K562 (cell line): Measurements from ENCODE around the gene SEMA5A. TPM values are rescaled to one million over a fixed set of nuclear protein-coding genes. Genes with fewer than 3 reads are reported as not detected.

Source experiments
- ATAC-seq: fragments of 200-7000 bp; cut with Tn5 transposase; 3 replicates; pipeline ENCODE4 v1.9.1; 2020; ENCODE audit warnings: moderate library complexity
- BruUV-seq: library from RNA; stranded (reverse); fragments of 400-500 nt; replicated peaks from 2 replicates; lab custom pipeline; 2021; lab: Mats Ljungman, UMichigan
- CTCF ChIA-PET: fragments of 300-600 bp; formaldehyde crosslinking; extraction: SDS; loops from one replicate; lab custom pipeline; 2021; ENCODE audit warnings: low intra/inter-chr PET ratio; lab: Yijun Ruan, JAX
- POLR2A ChIA-PET: fragments of 300-600, 350-650 bp; sonication (Branson Sonifier 250); formaldehyde crosslinking; extraction: SDS; loops from one replicate; lab custom pipeline; 2021; ENCODE audit warnings: antibody characterized with exemption, inconsistent platforms; lab: Yijun Ruan, JAX
- DNase-seq, 4 experiments: peaks; one replicate each; pipeline versions ENCODE4 v3.0.0 to v3.0.0-alpha.2; 2011 to 2018; ENCODE audit warnings: low spot score in 3 of 4, mixed read lengths in 3 of 4; ENCODE audit errors: extremely low read depth in 1 of 4
- FAIRE-seq: peaks from 2 replicates; lab custom pipeline; 2011; peaks lifted over from hg19 to GRCh38; lab: Jason Lieb, UNC
- H2AFZ ChIP-seq: 2 replicates; pipeline ENCODE4 v1.6.0; 2011; ENCODE audit warnings: low read depth, low read length, control low read depth, inconsistent platforms
- H3K27ac ChIP-seq: fragments of 200-600 bp; 3 replicates; pipeline ENCODE4 v1.8.0; 2011; ENCODE audit warnings: low read depth, mild to moderate bottlenecking, control low read depth, inconsistent platforms, low read length, moderate library complexity, mixed read lengths; ENCODE audit errors: extremely low read depth
- H3K27me3 ChIP-seq, 2 experiments: fragments of 300-600 bp in 1 of 2; 2 replicates in 1 of 2; 3 replicates in 1 of 2; pipeline versions ENCODE4 v1.6.0 to v1.8.0; 2011; ENCODE audit warnings: inconsistent platforms in 2 of 2, low read length in 2 of 2, mild to moderate bottlenecking in 1 of 2, mixed read lengths in 1 of 2, moderate library complexity in 1 of 2; ENCODE audit not compliant: control insufficient read depth in 2 of 2, insufficient read depth in 2 of 2
- H3K36me3 ChIP-seq: fragments of 300-600 bp; 3 replicates; pipeline ENCODE4 v1.8.0; 2011; ENCODE audit warnings: mild to moderate bottlenecking, low read length, inconsistent platforms; ENCODE audit not compliant: control insufficient read depth, insufficient read depth
- H3K4me1 ChIP-seq, 2 experiments: fragments of 200-600 bp in 1 of 2; replicated peaks in 1 of 2; 2 replicates in 1 of 2; 3 replicates in 1 of 2; pipeline versions ENCODE4 v1.5.1 to v1.8.0; 2011; ENCODE audit warnings: inconsistent platforms in 2 of 2, low read length in 2 of 2, mild to moderate bottlenecking in 1 of 2, mixed read lengths in 1 of 2, moderate library complexity in 1 of 2; ENCODE audit not compliant: control insufficient read depth in 2 of 2, insufficient read depth in 2 of 2
- H3K4me2 ChIP-seq: 2 replicates; pipeline ENCODE4 v1.6.1; 2011; ENCODE audit warnings: low read length, control low read depth, inconsistent platforms, mixed read lengths; ENCODE audit not compliant: insufficient read depth
- H3K4me3 ChIP-seq: fragments of 200-600 bp; sonication (generic), shearing (Covaris generic); 2 replicates; pipeline ENCODE4 v1.5.1; 2016; ENCODE audit warnings: control low read depth, inconsistent platforms
- H3K79me2 ChIP-seq: fragments of 200-600 bp; 3 replicates; pipeline ENCODE4 v1.8.0; 2011; ENCODE audit warnings: low read length, inconsistent platforms; ENCODE audit not compliant: control insufficient read depth, insufficient read depth
- H3K9ac ChIP-seq, 2 experiments: 2 replicates each; pipeline versions ENCODE4 v1.6.0 to v1.6.1; 2011; ENCODE audit warnings: low read depth in 2 of 2, low read length in 2 of 2, control low read depth in 1 of 2, inconsistent platforms in 1 of 2, mild to moderate bottlenecking in 1 of 2, mixed read lengths in 1 of 2; ENCODE audit not compliant: insufficient read depth in 1 of 2
- H3K9me1 ChIP-seq: one replicate; pipeline ENCODE4 v1.6.0; 2011; ENCODE audit warnings: inconsistent platforms, mild to moderate bottlenecking, low read length, moderate library complexity; ENCODE audit not compliant: control insufficient read depth, insufficient read depth
- H3K9me3 ChIP-seq: replicated peaks from 2 replicates; pipeline ENCODE4 v1.5.1; 2011; ENCODE audit warnings: low read depth, low read length, inconsistent platforms; ENCODE audit not compliant: control insufficient read depth, insufficient read depth
- H4K20me1 ChIP-seq: replicated peaks from 2 replicates; pipeline ENCODE4 v1.6.1; 2011; ENCODE audit warnings: low read length, inconsistent platforms, mixed read lengths; ENCODE audit not compliant: control insufficient read depth, insufficient read depth
- FOXA3 ChIP-seq, 2 experiments: fragments of 450-650 bp in 1 of 2; sonication (generic) in 1 of 2; formaldehyde crosslinking; IDR thresholded peaks in 1 of 2; conservative IDR thresholded peaks in 1 of 2; 2 replicates each; pipeline versions ENCODE4 v1.4.0 to v1.8.0; 2020 to 2022; ENCODE audit warnings: mild to moderate bottlenecking in 2 of 2, missing genetic modification reagents in 1 of 2
- GTF3C2 ChIP-seq: IDR thresholded peaks from 3 replicates; pipeline ENCODE4 v1.6.1; 2011; ENCODE audit warnings: borderline replicate concordance, mild to moderate bottlenecking, moderate library complexity; ENCODE audit not compliant: insufficient read length; ENCODE audit errors: extremely low read depth
- MTA3 ChIP-seq: fragments of 450-650 bp; formaldehyde crosslinking; IDR thresholded peaks from 2 replicates; pipeline ENCODE4 v1.6.1; 2017; ENCODE audit warnings: mild to moderate bottlenecking, borderline replicate concordance
- PHTF2 ChIP-seq: fragments of 250-450 bp; sonication (Bioruptor Pico); IDR thresholded peaks from 2 replicates; pipeline ENCODE4 v1.5.0; 2021; ENCODE audit warnings: mild to moderate bottlenecking
- PTRF ChIP-seq: fragments of 450-650 bp; IDR thresholded peaks from 2 replicates; pipeline ENCODE4 v1.6.1; 2016; ENCODE audit warnings: mild to moderate bottlenecking, missing genetic modification characterization, missing compliant biosample characterization
- TEAD4 ChIP-seq, 2 experiments: sonication (generic) in 1 of 2; formaldehyde crosslinking in 1 of 2; IDR thresholded peaks; 2 replicates each; pipeline versions ENCODE4 v1.6.1 to v1.8.0; 2012 to 2022; ENCODE audit warnings: borderline replicate concordance in 1 of 2, inconsistent platforms in 1 of 2, low read length in 1 of 2, mild to moderate bottlenecking in 1 of 2, missing genetic modification reagents in 1 of 2
- ZBTB17 ChIP-seq: fragments of 450-650 bp; formaldehyde crosslinking; IDR thresholded peaks from 2 replicates; pipeline ENCODE4 v1.4.0; 2020; ENCODE audit warnings: mild to moderate bottlenecking
- ZFX ChIP-seq: sonication (generic); formaldehyde crosslinking; IDR thresholded peaks from 2 replicates; pipeline ENCODE4 v1.8.0; 2022; ENCODE audit warnings: mild to moderate bottlenecking, missing genetic modification reagents, moderate library complexity
- ZNF133 ChIP-seq: fragments of 250-450 bp; sonication (Bioruptor Pico); IDR thresholded peaks from 2 replicates; pipeline ENCODE4 v1.4.0; 2020; ENCODE audit warnings: mild to moderate bottlenecking
- ZNF174 ChIP-seq: fragments of 250-450 bp; sonication (Bioruptor Pico); IDR thresholded peaks from 2 replicates; pipeline ENCODE4 v1.4.0; 2020; ENCODE audit warnings: mild to moderate bottlenecking
- ZNF589 ChIP-seq: fragments of 200-800 bp; sonication (Bioruptor generic); IDR thresholded peaks from 2 replicates; pipeline ENCODE4 v1.6.1; 2016; ENCODE audit warnings: low read depth, missing genetic modification characterization, missing compliant biosample characterization
- WGBS: fragments of 100-300 bp; shearing (Covaris generic); methylation state at CpG from one replicate; pipeline ENCODE4 v1.1.6; 2016; ENCODE audit warnings: low coverage, mixed read lengths; ENCODE audit not compliant: insufficient coverage; ENCODE audit errors: missing lambda C conversion rate; 5-methylcytosine and 5-hydroxymethylcytosine counted together
- in situ Hi-C: fragments of 300-500 bp; cut with MboI; formaldehyde crosslinking; loops from 4 replicates; pipeline ENCODE4 v1.15.0; 2018; ENCODE audit warnings: inconsistent platforms, mixed read lengths
- intact Hi-C: fragments of 100-400 bp; cut with micrococcal nuclease; formaldehyde crosslinking; loops from 2 replicates; pipeline ENCODE4 v1.14.2; 2022
- polyA plus RNA-seq, 8 experiments: library from polyadenylated mRNA; depleted of rRNA in 4 of 8; stranded (reverse) in 5 of 8; unstranded in 3 of 8; fragments of >200 nt; fragmentation: Nextera tagmentation in 2 of 8; fragmentation: Illumina TruSeq in 1 of 8; extraction: Ambion mirVana in 2 of 8; extraction: Trizol in 1 of 8; gene quantifications; 2 replicates each; pipeline versions ENCODE4 v1.2.1 to v1.2.3, GENCODE V29; 2011 to 2014; ENCODE audit warnings: inconsistent platforms in 1 of 8, missing spikeins in 1 of 8
- total RNA-seq, 7 experiments: library from RNA; depleted of rRNA in 6 of 7; stranded (reverse); fragments of >200 nt in 6 of 7; fragmentation: Illumina TruSeq in 2 of 7; extraction: Trizol in 2 of 7; gene quantifications; 2 replicates each; pipeline versions ENCODE4 v1.2.1 to v1.2.3, GENCODE V29; 2011 to 2021; ENCODE audit warnings: low replicate concordance in 1 of 7
- TF ChIP-seq, protein P1 (sequence below): fragments of 250-450 bp; sonication (Bioruptor Pico); IDR thresholded peaks from 2 replicates; pipeline ENCODE4 v1.4.0; 2020; ENCODE audit warnings: mild to moderate bottlenecking, moderate library complexity

The SEMA5A gene
- total and polyA plus RNA-seq, 9 of the 15 experiments (the other 6 are each of a cell fraction or from before 2014, with no cell fraction given) = 0.02 TPM; not detected in 8

- Histone ChIP-seq H3K9me3 (no peaks in the 10 kb centered on the region), H3K79me2 (no peaks in the 10 kb centered on the region), H3K4me1 (no peaks in the 10 kb centered on the region), H3K4me3 (no peak overlapping the region), H4K20me1 (no peaks in the 10 kb centered on the region), H3K36me3 (no peaks in the 10 kb centered on the region), H3K4me2 (no peak overlapping the region), H3K9me1 (no peaks in the 10 kb centered on the region), H3K27ac (no peak overlapping the region), H3K9ac (no peak overlapping the region), H2AFZ (no peak overlapping the region), H3K27me3 (no peaks in the 10 kb centered on the region)
- intact Hi-C loops = no loop called here
- no TSS peak for BruUV-seq
- WGBS = under 1% methylated on average over 6 of the region's 6 CpGs
- FAIRE-seq (no peak), ATAC-seq (no peak), DNase-seq (peak in 1 of 4 experiments; percentile 3)
- POLR2A ChIA-PET = no interaction called here
- no peak for TF ChIP-seq ZNF589 (CRISPR knock-in tag)
- no peak for TF ChIP-seq PTRF (tag)
- TF ChIP-seq FOXA3 (CRISPR knock-in tag; conservative IDR thresholded peaks at IDR 0.05 in 1 of 2, IDR thresholded peaks at IDR 0.05 in 1 of 2) = no peak
- no peak for TF ChIP-seq TEAD4 (IDR thresholded peaks at IDR 0.05; ENCODE audit: low read length)
- no peak for TF ChIP-seq TEAD4 (CRISPR knock-in tag; IDR thresholded peaks at IDR 0.05; ENCODE audit: borderline replicate concordance)
- TF ChIP-seq ZFX = no peak
- TF ChIP-seq GTF3C2 = no peak
- no peak for TF ChIP-seq ZNF133 (CRISPR knock-in tag)
- TF ChIP-seq MTA3 = no peak
- TF ChIP-seq, protein P1, sequence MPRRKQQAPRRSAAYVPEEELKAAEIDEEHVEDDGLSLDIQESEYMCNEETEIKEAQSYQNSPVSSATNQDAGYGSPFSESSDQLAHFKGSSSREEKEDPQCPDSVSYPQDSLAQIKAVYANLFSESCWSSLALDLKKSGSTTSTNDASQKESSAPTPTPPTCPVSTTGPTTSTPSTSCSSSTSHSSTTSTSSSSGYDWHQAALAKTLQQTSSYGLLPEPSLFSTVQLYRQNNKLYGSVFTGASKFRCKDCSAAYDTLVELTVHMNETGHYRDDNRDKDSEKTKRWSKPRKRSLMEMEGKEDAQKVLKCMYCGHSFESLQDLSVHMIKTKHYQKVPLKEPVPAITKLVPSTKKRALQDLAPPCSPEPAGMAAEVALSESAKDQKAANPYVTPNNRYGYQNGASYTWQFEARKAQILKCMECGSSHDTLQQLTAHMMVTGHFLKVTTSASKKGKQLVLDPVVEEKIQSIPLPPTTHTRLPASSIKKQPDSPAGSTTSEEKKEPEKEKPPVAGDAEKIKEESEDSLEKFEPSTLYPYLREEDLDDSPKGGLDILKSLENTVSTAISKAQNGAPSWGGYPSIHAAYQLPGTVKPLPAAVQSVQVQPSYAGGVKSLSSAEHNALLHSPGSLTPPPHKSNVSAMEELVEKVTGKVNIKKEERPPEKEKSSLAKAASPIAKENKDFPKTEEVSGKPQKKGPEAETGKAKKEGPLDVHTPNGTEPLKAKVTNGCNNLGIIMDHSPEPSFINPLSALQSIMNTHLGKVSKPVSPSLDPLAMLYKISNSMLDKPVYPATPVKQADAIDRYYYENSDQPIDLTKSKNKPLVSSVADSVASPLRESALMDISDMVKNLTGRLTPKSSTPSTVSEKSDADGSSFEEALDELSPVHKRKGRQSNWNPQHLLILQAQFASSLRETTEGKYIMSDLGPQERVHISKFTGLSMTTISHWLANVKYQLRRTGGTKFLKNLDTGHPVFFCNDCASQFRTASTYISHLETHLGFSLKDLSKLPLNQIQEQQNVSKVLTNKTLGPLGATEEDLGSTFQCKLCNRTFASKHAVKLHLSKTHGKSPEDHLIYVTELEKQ (CRISPR knock-in tag) = no peak
- TF ChIP-seq PHTF2 (CRISPR knock-in tag) = no peak
- no peak for TF ChIP-seq ZBTB17 (CRISPR knock-in tag)
- TF ChIP-seq ZNF174 = no peak
- in situ Hi-C loops = no loop called here
- CTCF ChIA-PET = no interaction called here
Measured at GRCh38 chr5:9573796-9574195, 27.9 kb upstream of the SEMA5A start.
